AG10803 (cell line): Measurements from ENCODE around the gene TCF25.

Experiments
- DNase-seq: peaks from one replicate; pipeline ENCODE4 v3.0.0; 2010; ENCODE audit warnings: low read depth
- H3K4me3 ChIP-seq: 2 replicates; pipeline ENCODE4 v1.5.1; 2011; ENCODE audit warnings: mild to moderate bottlenecking, low read length, control low read depth
- CTCF ChIP-seq: conservative IDR thresholded peaks from 2 replicates; pipeline ENCODE4 v1.5.1; 2011; ENCODE audit warnings: mild to moderate bottlenecking, low read length, control low read depth, inconsistent platforms

The TCF25 gene

GRCh38 chr16:89915303-89916232 is 42.2 kb downstream of the TCF25 start:
- DNase-seq = no peak
- TF ChIP-seq CTCF = no peak
- H3K4me3 ChIP-seq = no peak overlapping the region

- peak overlapping the region; percentile 55 for H3K4me3 ChIP-seq
- no peak for TF ChIP-seq CTCF
These were observed 44.5 kb downstream of the TCF25 start for GRCh38 chr16:89917773-89918452.

DNA sequence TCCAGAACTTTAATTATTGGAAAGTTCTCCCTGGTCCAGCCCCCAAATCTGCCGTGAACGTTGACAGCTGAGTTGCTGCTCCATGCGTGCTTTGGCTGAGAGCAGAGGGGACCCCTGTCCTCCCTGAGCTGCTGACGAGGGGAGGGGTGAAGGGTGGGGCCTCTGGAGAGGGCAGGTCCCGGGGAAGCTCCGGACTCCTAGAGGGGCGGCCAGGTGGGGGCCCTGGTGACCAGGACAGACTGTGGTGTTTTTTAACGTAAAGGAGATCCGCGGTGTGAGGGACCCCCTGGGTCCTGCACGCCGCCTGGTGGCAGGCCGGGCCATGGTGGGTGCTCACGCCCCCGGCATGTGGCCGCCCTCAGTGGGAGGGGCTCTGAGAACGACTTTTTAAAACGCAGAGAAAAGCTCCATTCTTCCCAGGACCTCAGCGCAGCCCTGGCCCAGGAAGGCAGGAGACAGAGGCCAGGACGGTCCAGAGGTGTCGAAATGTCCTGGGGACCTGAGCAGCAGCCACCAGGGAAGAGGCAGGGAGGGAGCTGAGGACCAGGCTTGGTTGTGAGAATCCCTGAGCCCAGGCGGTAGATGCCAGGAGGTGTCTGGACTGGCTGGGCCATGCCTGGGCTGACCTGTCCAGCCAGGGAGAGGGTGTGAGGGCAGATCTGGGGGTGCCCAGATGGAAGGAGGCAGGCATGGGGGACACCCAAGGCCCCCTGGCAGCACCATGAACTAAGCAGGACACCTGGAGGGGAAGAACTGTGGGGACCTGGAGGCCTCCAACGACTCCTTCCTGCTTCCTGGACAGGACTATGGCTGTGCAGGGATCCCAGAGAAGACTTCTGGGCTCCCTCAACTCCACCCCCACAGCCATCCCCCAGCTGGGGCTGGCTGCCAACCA is 45.3 kb downstream of the TCF25 start, which contains the start of gene MC1R:
TSS of gene MC1R (plus strand) at position 410 of the 895 bp plus-strand sequence. CDS start at position 807, 397 bp downstream.
- peak within 1 kb of the TSS; percentile 55 for H3K4me3 ChIP-seq
- no peak for DNase-seq
- peak; percentile 60 for TF ChIP-seq CTCF

More at GRCh38 chr16:89917773-89918452, 44.5 kb downstream of the TCF25 start:
- DNase-seq = peak; percentile 90

DNA sequence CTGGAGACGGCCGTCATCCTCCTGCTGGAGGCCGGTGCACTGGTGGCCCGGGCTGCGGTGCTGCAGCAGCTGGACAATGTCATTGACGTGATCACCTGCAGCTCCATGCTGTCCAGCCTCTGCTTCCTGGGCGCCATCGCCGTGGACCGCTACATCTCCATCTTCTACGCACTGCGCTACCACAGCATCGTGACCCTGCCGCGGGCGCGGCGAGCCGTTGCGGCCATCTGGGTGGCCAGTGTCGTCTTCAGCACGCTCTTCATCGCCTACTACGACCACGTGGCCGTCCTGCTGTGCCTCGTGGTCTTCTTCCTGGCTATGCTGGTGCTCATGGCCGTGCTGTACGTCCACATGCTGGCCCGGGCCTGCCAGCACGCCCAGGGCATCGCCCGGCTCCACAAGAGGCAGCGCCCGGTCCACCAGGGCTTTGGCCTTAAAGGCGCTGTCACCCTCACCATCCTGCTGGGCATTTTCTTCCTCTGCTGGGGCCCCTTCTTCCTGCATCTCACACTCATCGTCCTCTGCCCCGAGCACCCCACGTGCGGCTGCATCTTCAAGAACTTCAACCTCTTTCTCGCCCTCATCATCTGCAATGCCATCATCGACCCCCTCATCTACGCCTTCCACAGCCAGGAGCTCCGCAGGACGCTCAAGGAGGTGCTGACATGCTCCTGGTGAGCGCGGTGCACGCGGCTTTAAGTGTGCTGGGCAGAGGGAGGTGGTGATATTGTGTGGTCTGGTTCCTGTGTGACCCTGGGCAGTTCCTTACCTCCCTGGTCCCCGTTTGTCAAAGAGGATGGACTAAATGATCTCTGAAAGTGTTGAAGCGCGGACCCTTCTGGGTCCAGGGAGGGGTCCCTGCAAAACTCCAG is 46.4 kb downstream of the TCF25 start:
- DNase-seq = no peak
- no peak for TF ChIP-seq CTCF
- H3K4me3 ChIP-seq = no peak overlapping the region

- no peak overlapping the region; the same call in 1 of the 2 replicates for H3K4me3 ChIP-seq
- peak; percentile 30 for DNase-seq
- TF ChIP-seq CTCF = no peak
These were observed 47.3 kb downstream of the TCF25 start for GRCh38 chr16:89920723-89921122.
